Measurements from ENCODE around the gene SUN1.
"Not testable (repeated sequence)": the region's sequence is repeated elsewhere in the genome, so short reads cannot be mapped to it uniquely, and the experiment has no call there.

The SUN1 gene

GRCh38 chr7:798921-799470 is 33.3 kb upstream of the SUN1 start:
- no peaks in the 10 kb centered on the region for H3K79me2 ChIP-seq (ENCODE audit: low read length)
- no peaks in the 10 kb centered on the region for H4K20me1 ChIP-seq (ENCODE audit: insufficient read depth, low read length)
- no peaks in the 10 kb centered on the region for H3K36me3 ChIP-seq (replicated peaks; ENCODE audit: low read depth, low read length)
- TF ChIP-seq CTCF (IDR thresholded peaks at IDR 0.05; ENCODE audit: low read depth, low read length), result no peak
- TF ChIP-seq EZH2phosphoT487 (IDR thresholded peaks at IDR 0.05; ENCODE audit: low read depth), result no peak
- H3K9me3 ChIP-seq (ENCODE audit: insufficient read depth, low read length), result no peaks in the 10 kb centered on the region
- no peak overlapping the region for H2AFZ ChIP-seq (ENCODE audit: low read depth, low read length)
- no peaks in the 10 kb centered on the region for H3K27me3 ChIP-seq (ENCODE audit: low read depth, low read length)
- no peaks in the 10 kb centered on the region for H3K4me1 ChIP-seq (ENCODE audit: low read length)
- H3K4me2 ChIP-seq (ENCODE audit: low read length), result no peak overlapping the region
- no peak overlapping the region for H3K9ac ChIP-seq (ENCODE audit: low read length)
- H3K4me3 ChIP-seq (ENCODE audit: low read length), result no peak overlapping the region
- no peak overlapping the region for H3K27ac ChIP-seq (ENCODE audit: low read length)

GRCh38 chr7:800692-801091 is 31.6 kb upstream of the SUN1 start:
- Histone ChIP-seq H3K9me3 (ENCODE audit: insufficient read depth, low read length) (no peaks in the 10 kb centered on the region), H4K20me1 (ENCODE audit: insufficient read depth, low read length) (no peaks in the 10 kb centered on the region), H3K27me3 (ENCODE audit: low read depth, low read length) (no peaks in the 10 kb centered on the region), H2AFZ (ENCODE audit: low read depth, low read length) (no peak overlapping the region), H3K4me1 (ENCODE audit: low read length) (no peaks in the 10 kb centered on the region), H3K36me3 (replicated peaks; ENCODE audit: low read depth, low read length) (no peaks in the 10 kb centered on the region), H3K4me3 (ENCODE audit: low read length) (no peak overlapping the region), H3K9ac (ENCODE audit: low read length) (no peak overlapping the region), H3K4me2 (ENCODE audit: low read length) (no peak overlapping the region), H3K27ac (ENCODE audit: low read length) (no peak overlapping the region), H3K79me2 (ENCODE audit: low read length) (no peaks in the 10 kb centered on the region)
- TF ChIP-seq CTCF (IDR thresholded peaks at IDR 0.05; ENCODE audit: low read depth, low read length) (no peak), EZH2phosphoT487 (IDR thresholded peaks at IDR 0.05; ENCODE audit: low read depth) (no peak)

DNA sequence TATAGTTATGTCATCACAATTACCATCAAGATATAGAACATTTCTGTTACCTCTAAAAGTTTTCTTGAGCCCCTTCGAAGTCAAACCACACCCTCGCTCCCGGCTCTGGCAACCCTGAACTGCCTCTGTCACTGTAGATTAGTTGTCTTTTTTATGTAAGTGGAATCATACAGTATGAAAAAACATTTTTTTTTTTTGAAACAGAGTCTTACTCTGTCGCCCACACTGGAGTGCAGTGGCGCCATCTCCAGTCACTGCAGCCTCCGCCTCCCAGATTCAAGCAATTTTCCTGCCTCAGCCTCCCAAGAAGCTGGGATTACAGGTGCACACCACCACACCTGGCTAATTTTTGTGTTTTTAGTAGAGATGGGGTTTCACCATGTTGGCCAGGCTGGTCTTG is 30.9 kb upstream of the SUN1 start:
- H3K9me3 ChIP-seq (ENCODE audit: insufficient read depth, low read length); H3K4me3 ChIP-seq (ENCODE audit: low read length); H3K36me3 ChIP-seq (replicated peaks; ENCODE audit: low read depth, low read length); H3K79me2 ChIP-seq (ENCODE audit: low read length); H3K4me2 ChIP-seq (ENCODE audit: low read length); H3K27me3 ChIP-seq (ENCODE audit: low read depth, low read length); H4K20me1 ChIP-seq (ENCODE audit: insufficient read depth, low read length); H3K4me1 ChIP-seq (ENCODE audit: low read length); H2AFZ ChIP-seq (ENCODE audit: low read depth, low read length); H3K27ac ChIP-seq (ENCODE audit: low read length); H3K9ac ChIP-seq (ENCODE audit: low read length): not testable (repeated sequence)

DNA sequence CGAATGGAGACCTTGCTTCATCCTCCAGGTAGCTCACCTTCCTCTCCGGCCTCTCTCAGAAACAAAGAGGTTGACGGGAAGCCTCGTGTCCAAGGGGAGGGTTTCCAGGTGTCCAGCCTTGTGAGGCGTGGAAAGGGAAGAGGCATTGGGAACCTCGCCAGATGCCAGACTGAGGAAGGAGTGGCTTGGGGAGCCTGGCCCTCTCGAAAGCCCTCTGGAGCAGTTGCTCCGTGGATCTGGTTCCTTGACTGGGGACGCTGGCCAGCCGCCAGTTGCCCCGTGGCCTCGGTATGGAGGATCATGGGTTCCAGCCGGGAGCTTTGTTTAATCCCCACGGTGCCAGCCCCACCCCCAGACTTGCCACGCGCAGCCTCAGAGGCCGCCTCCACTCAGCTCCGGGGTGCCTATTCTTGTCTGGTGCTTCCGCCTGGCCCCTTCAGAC is 30.3 kb upstream of the SUN1 start:
- no peak overlapping the region for H3K9ac ChIP-seq (ENCODE audit: low read length)
- no peak for TF ChIP-seq EZH2phosphoT487 (IDR thresholded peaks at IDR 0.05; ENCODE audit: low read depth)
- no peak for TF ChIP-seq CTCF (IDR thresholded peaks at IDR 0.05; ENCODE audit: low read depth, low read length)
- no peak overlapping the region for H3K4me3 ChIP-seq (ENCODE audit: low read length)
- H3K4me1 ChIP-seq (ENCODE audit: low read length), result no peaks in the 10 kb centered on the region
- no peaks in the 10 kb centered on the region for H3K9me3 ChIP-seq (ENCODE audit: insufficient read depth, low read length)
- no peak overlapping the region for H3K4me2 ChIP-seq (ENCODE audit: low read length)
- no peaks in the 10 kb centered on the region for H3K36me3 ChIP-seq (replicated peaks; ENCODE audit: low read depth, low read length)
- no peaks in the 10 kb centered on the region for H3K27me3 ChIP-seq (ENCODE audit: low read depth, low read length)
- no peak overlapping the region for H2AFZ ChIP-seq (ENCODE audit: low read depth, low read length)
- no peak overlapping the region for H3K27ac ChIP-seq (ENCODE audit: low read length)
- H4K20me1 ChIP-seq (ENCODE audit: insufficient read depth, low read length), result no peaks in the 10 kb centered on the region
- H3K79me2 ChIP-seq (ENCODE audit: low read length), result no peaks in the 10 kb centered on the region

Measured in OCI-LY3 (cell line).